ENCODE measurements around the gene C14orf119. TPM values are rescaled to one million over a fixed set of nuclear protein-coding genes. Genes with fewer than 3 reads are reported as not detected.

The C14orf119 gene, protein sequence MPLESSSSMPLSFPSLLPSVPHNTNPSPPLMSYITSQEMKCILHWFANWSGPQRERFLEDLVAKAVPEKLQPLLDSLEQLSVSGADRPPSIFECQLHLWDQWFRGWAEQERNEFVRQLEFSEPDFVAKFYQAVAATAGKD
- total RNA-seq (2021; ENCODE audit: unreplicated experiment) (46.8 TPM), Bru-seq, nascent RNA (percentile 85 among the genes with signal in this experiment), BruChase-seq, experiment 1, labeled RNA remaining after a 6-hour chase (percentile 61 among the genes with signal in this experiment), BruChase-seq, experiment 2, labeled RNA remaining after a 2-hour chase (percentile 86 among the genes with signal in this experiment)
- 46.4 and 55.3 TPM in 2 replicates for polyA plus RNA-seq (2012)
- long read RNA-seq, transcript C14orf119-201 (2 exons, 3,660 nt) = major isoform, 64 of 82 reads
- long read RNA-seq, partial matches to known transcripts = 0 of 82 reads
- long read RNA-seq, other reads (novel, unspliced or antisense) = 18 of 82 reads

DNA sequence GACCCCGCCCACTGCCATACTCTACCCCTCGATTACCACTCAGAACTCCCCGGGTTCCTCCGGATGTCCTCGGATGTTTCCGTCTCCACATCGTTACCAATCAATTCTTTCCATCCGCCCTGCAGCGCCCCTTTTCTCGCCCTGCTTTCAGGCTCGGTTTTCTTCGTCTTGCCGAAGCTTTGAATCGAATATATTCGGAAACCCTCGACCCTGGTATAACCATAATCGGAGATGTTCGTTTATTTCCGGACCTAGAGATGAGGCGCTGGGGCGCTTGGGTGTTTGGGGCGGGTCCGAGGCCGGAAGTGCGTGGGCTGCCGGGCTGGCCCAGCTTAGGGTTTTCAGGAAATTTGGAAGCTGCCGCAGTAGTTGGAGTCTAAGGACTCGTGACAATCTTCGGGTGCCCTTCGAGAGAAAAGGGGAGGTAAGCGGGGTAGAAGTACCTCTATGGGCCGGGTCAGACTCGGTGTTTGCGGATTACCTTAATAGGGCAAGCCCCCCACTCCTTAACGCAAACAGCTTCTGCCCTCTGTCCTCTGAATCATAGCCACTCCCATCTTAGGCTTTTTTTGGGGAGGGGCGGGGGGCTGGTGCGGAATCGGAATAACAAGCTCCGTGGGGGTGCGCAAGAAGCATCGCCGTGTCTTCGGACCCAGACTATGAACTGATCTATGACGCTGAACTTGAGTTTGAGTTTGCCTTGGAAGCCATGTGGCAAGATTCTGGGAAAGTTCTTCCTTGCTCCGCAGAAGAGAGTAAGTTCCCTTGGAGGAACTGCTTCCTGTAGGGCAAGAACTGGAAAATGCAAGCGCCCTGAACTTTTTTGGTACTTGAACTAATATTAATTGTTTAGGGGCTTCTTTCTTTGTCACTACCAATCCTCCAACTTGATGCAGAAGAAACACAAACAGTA, at the start of gene C14orf119:
Gene C14orf119, plus strand, starts transcription at position 310 of the 913 bp plus-strand sequence. CDS start 2,154 bp downstream, outside the sequence.
- RAD21 ChIA-PET (ENCODE audit: low non-redundant PET in 1 of 2, low total read pairs in 2 of 2, uncharacterized antibody in 2 of 2, unreplicated experiment in 2 of 2) = interaction anchor here (0.7 to 1.6 kb wide), 5 partner anchors 24 to 27 kb away, joined by 3 to 5 read pairs (median 3); no protein-coding TSS in a partner anchor
- intact Hi-C loops (cut with micrococcal nuclease) = loop anchor here (2.0 kb wide), 1 partner anchor 27 kb away; no protein-coding TSS in a partner anchor

More for the DNA sequence above, at the start of gene C14orf119:
- H3K4me2 ChIP-seq (ENCODE audit: low read length) = peak within 1 kb of the TSS; percentile 95
- no peaks in the 10 kb centered on the region for H3K27me3 ChIP-seq (ENCODE audit: insufficient read depth, low read length)
- TF ChIP-seq JUND (IDR thresholded peaks at IDR 0.05) (0 out of 2 replicates have a peak, but pooled peaks have one; percentile 13), EZH2 (IDR thresholded peaks at IDR 0.05) (no peak), CBX3 (IDR thresholded peaks at IDR 0.05; ENCODE audit: low read depth) (no peak), EGR1 (IDR thresholded peaks at IDR 0.05; ENCODE audit: low read depth) (peak; percentile 95), ZNF274 (IDR thresholded peaks at IDR 0.05; ENCODE audit: low read depth, low read length) (no peak), ELF1 (IDR thresholded peaks at IDR 0.05; ENCODE audit: borderline replicate concordance, low read depth) (peak; percentile 75), CEBPB (IDR thresholded peaks at IDR 0.05; ENCODE audit: low read depth) (no peak), SRF (IDR thresholded peaks at IDR 0.05; ENCODE audit: low read depth) (peak; percentile 92), POLR2AphosphoS5 (IDR thresholded peaks at IDR 0.05; ENCODE audit: low read depth, low read length) (peak; percentile 80), SIN3A (IDR thresholded peaks at IDR 0.05; ENCODE audit: low read depth) (no peak; the same call in 1 of the 2 replicates), POLR2A (IDR thresholded peaks at IDR 0.05; ENCODE audit: borderline replicate concordance, extremely low read depth, insufficient read depth, insufficient read length) (peak; percentile 67)
- TF ChIP-seq, protein P1, sequence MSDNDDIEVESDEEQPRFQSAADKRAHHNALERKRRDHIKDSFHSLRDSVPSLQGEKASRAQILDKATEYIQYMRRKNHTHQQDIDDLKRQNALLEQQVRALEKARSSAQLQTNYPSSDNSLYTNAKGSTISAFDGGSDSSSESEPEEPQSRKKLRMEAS (IDR thresholded peaks at IDR 0.05) = peak; percentile 55
- TF ChIP-seq, protein P2, sequence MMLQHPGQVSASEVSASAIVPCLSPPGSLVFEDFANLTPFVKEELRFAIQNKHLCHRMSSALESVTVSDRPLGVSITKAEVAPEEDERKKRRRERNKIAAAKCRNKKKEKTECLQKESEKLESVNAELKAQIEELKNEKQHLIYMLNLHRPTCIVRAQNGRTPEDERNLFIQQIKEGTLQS (IDR thresholded peaks at IDR 0.05) = no peak
- peak; percentile 99 for DNase-seq (ENCODE audit: low read depth, low spot score)
- ChIA-PET POLR2A (interaction anchor here (0.6 to 2.2 kb wide), 26 partner anchors 8 to 1271 kb away, joined by 3 to 35 read pairs (median 5); partner anchors contain the start of genes AJUBA, BCL2L2 and HOMEZ), CTCF (interaction anchor here (0.7 to 3.0 kb wide), 16 partner anchors 9 to 206 kb away, joined by 3 to 64 read pairs (median 6); partner anchors contain the start of genes CDH24 and PRMT5)
- peaks cover 6 to 12% of the 10 kb centered on the region in 2 experiments; a peak in 2 of 4 replicates for H3K4me1 ChIP-seq (ENCODE audit: control insufficient read depth in 1 of 2, insufficient read depth in 2 of 2, low read length in 2 of 2)
- H2AFZ ChIP-seq (ENCODE audit: low read depth, low read length, poor library complexity, severe bottlenecking) = no peak within 1 kb of the TSS
- peak within 1 kb of the TSS; percentile 90 to 96 for H3K4me3 ChIP-seq (replicated peaks in 1 of 2; ENCODE audit: low read depth in 1 of 2, low read length in 2 of 2)
- peak within 1 kb of the TSS; percentile 94 for H3K9ac ChIP-seq (ENCODE audit: low read length)
- peak within 1 kb of the TSS; percentile 87 for H3K27ac ChIP-seq (ENCODE audit: low read depth, low read length)
- peaks cover 29 to 33% of the 10 kb centered on the region in 2 experiments for H3K36me3 ChIP-seq (ENCODE audit: control insufficient read depth in 1 of 2, insufficient read depth in 2 of 2, low read length in 2 of 2)
- H3K79me2 ChIP-seq (ENCODE audit: insufficient read depth, low read length) = peaks cover 78% of the 10 kb centered on the region
- H4K20me1 ChIP-seq (ENCODE audit: insufficient read depth) = peaks cover 6% of the 10 kb centered on the region; the same call in 1 of the 2 replicates
- TSS peak; percentile 78 for BruUV-seq (replicated peaks)
- ATAC-seq = peak; percentile 88
- H3K9me3 ChIP-seq (ENCODE audit: control insufficient read depth in 1 of 2, insufficient read depth in 1 of 2, low read depth in 1 of 2, low read length in 2 of 2) = no peaks in the 10 kb centered on the region
- no peaks in the 10 kb centered on the region for H3K9me2 ChIP-seq (ENCODE audit: insufficient read depth)

All from HCT116 (cell line).